ENCODE data around the gene DIS3L2. TPM values are rescaled to one million over a fixed set of nuclear protein-coding genes. Genes with fewer than 3 reads are reported as not detected.

DIS3L2 gene
- total RNA-seq, 1 donor from 2014 or later: 14.1 TPM

DNA sequence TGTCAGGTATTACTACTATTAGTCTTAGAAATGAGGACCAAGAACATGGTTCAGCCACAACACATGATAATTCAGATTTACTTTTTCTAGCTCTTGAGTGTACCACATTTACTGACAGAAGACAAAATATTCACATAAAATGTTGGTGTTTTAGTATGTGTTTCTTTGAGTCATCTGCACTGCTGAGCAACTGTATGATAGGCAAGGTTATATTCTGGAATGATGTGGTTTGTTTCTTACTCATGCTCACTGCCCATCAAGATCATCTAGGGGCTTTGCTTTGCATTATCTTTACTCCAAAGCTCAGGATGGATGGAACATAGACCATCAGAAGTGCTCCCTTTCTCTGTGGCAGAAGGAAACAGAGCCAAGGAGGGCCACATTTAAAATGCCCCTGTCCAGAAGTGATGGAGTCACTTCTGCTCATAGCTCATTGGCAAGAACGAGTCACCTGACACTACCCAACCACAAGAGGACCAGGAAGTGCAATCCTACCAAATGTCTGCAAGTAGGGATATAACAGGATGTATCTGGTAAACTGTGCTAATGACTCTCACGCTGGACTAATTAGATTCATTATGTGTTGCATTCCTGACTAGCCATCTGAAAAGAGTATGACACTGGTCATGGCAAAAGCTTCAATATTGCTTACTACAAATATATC lies 81.5 kb downstream of the DIS3L2 start:
- no peak for DNase-seq (ENCODE audit: low spot score)
- no peak for ATAC-seq

DNA sequence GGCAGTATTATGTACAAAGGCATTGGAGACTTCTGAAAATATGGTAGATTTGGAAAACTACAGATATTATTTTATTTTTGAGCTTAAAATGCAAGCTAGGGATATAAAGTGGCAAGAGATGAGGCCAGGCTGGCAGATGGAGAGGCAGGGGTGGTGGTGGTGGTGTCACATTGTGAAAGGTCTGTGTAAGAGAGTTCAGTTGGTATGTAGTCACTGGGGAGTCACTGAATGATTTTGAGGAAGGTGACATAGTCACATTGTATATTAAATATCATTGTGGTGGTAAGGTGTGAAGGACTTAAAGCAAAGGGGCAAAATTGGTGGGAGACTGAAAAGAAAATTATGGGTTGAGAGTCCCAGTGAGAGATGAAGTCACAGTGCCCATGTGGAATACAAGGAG lies 82.5 kb downstream of the DIS3L2 start:
- DNase-seq (ENCODE audit: low spot score) (no peak), ATAC-seq (no peak)

DNA sequence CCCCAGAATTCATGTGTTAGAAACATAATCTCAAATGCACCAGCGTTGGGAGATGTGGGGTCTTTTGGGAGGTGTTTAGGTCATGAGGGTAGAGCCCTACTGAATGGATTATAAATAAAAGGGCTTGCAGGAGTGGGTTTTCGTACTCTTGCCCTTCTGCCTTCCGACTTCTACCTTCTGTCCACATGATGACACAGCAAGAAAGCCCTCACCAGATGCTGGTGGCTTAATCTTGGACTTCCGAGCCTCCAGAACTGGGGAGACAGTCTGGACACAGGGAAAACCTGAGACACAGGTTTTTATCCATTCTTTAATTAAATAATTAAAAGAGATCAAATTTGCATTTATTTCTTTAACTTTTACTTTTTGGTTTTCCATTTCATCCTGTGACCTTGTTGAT lies 87.8 kb downstream of the DIS3L2 start:
- no peak for ATAC-seq
- DNase-seq (ENCODE audit: low spot score): no peak

DNA sequence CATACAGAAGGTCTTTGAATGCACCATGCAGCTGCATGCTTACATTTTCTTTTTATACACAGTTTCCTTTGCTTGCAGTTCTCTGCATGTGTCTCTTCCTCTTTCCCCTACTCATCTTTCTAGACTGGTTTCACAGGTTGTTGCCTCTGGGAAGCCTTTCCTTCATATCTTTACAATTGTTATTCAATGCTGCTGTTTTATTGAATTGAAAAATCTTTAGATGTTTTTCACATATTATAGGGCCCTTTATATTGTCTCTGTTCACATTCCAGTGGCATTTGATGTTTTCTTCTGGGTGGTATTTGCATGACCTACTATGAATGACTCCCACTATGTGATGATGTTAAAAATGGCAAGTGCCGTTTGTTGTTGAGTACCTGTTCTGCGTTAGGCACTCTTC lies 91.1 kb downstream of the DIS3L2 start:
- DNase-seq (ENCODE audit: low spot score) (no peak), ATAC-seq (no peak)

DNA sequence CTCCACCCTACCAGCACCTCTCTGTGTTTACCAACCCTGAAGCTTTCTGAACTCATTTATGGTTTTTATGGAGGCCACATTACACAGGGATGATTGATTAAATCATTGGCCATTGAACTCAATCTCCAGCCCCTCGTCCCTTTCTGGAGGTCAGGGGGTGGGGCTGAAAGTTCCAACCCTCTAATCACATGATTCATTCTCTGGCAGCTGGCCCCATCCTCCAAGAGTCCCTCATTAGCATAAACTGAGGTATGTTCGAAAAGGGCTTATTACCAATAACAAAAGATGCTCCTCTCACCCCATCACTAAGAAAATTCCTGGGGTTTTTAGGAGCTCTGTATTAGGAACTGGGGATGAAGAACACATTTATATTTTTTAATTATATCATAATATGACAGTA lies 92.3 kb downstream of the DIS3L2 start:
- no peak for ATAC-seq
- DNase-seq (ENCODE audit: low spot score): no peak

DNA sequence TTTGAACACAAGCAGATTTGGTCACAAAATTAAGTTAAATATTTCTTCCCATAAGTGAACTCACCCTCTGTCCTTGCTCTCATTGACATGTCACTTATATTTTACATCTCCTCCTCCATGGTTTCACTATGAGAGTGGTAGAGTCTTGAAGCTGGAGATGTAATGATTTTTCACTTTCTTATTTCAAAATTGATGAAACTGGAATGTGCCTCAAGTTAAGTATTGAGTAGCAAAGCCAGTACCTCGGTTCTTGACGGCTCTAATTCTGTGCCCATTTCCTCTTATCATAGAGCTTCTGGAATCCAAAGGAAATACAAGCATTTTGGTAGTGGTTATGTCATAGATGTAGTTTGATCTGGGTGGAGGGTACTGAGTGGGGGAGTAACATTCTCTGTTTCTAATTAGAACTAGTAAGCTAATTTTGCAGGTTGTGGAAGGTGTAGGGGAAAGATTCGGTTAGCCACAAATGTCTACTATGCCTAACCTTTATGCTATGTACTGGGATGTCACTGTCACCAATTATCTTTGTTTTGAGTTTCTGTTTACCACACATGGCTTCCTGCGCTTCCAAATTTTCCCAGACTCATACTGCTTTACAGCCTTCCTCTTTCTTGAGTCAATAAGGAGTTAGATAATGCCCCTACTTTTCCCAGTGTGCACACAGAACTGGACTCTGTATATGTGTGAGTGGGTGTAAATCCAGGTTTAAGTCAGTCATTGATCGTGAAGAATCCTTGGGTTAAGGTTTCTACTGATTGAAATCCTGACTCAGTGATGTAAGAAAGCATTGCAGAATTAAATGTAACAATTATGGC lies 96.8 kb downstream of the DIS3L2 start:
- DNase-seq (ENCODE audit: low spot score) (no peak), ATAC-seq (no peak)

DNA sequence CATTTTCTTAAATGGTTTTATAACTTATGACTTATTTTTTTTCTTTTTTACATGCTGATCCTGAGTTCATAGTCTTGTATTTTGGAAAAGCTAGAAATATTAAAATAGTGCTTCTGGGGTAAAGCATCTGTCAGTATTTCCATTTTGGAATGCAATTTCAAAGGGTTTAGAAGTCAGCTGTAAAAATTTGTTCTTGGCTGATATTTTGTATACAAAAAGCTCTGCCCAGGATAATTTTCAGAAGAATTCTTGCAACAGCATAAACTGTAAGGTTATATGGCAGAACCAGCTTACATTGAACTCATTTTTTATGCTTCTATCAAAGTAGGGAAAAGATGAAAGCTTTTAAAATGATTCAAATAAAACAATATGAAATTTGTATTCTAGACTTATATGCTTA lies 97.4 kb downstream of the DIS3L2 start:
- ATAC-seq (no peak), DNase-seq (ENCODE audit: low spot score) (no peak)

DNA sequence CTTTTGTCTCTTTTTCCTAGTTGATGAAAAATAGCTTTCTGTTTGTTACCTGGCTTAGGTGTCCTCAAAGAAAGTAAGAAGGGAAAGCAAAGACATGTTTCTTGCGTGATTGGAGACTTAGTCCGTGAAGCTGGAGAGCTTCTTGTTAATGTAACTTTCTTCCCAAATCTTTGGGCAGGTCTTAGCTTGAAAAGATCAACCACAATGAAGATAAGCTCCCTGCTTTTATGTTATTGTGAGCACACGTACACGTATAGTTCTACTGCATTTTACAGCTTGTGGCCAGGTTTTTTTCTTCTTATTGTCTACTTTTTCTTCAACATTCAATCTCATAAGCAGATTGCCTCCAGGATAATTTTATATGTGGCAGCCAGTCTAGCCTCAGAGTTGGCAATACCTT lies 99.8 kb downstream of the DIS3L2 start:
- ATAC-seq (no peak), DNase-seq (ENCODE audit: low spot score) (no peak)

DNA sequence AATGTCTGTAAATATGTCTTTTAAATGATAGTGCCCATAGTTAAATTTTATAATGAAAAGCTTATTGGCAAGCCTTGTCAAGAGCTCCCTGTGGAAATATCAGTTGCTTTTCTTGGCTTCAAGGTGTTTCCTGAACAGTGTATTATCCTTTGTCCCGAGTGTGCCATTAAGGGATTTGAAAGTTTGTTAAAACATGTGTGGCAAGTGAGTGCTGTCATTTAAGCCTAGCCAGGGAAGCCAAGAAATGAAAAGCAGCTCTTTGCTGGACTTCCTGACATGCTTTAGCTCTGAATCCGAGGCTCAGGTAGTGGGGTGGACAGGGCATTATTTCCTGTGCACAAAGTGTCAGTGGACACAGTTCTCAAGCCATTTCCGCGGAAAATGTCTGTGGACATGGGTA lies 111.5 kb downstream of the DIS3L2 start:
- DNase-seq (ENCODE audit: low spot score) (no peak), ATAC-seq (peak; percentile 32)

DNA sequence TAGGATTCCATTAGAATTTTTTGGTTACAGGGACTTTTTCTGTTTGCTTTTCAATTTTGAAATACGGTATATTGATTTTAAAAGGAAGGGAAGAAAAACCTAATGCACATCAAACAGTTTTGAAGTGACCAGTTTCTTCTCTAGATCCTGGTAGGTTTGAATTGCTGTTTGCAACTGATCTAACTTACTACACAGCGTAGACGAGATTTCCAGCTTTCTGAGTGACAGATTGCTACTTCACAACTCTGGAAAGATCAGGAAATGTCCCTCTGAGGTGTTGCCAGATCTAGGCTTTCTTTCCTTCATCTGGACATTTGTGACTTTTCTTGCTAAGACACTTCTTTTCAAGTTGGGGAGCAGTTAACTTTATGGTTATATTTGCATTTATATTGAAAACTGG lies 112.2 kb downstream of the DIS3L2 start:
- no peak for DNase-seq (ENCODE audit: low spot score)
- ATAC-seq: peak; percentile 48

DNA sequence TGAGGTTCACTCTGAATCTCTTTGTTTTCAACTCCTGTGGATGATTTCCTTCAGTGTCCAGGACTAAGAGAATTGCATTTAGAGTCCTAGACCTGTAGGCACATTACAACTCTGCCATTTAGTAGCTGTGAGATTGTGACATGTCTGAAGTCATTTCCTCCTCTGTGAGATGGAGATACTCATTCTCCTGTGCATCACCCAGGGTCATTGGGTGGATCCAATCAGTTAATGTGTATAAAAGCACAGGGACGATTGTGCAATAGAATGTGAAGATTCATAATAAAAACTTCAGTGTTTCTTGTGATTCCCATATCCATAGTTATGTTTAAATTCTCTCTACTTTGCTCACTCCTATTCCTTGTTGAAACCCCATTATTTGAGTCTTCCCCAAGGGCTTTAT lies 113.6 kb downstream of the DIS3L2 start:
- ATAC-seq (no peak), DNase-seq (ENCODE audit: low spot score) (no peak)

DNA sequence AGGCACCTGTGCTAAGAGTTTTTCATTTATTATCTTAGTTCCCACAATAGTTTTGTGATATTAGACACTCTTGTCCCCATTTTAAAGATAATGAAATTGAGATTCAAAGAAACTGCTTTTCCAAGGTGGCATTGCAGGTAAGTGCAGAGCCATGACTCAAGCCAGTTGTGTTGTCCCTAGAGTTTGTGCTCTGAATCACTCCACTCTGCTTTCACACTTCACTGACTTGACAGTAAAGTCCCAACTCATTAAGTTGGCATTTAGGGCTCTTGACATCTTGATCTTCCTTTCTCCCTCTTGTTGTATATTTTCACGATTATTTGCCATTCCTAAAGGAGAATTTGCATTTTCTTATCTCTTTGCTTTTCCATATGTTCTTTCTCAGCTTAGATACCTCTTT lies 114.3 kb downstream of the DIS3L2 start:
- DNase-seq (ENCODE audit: low spot score): no peak

DNA sequence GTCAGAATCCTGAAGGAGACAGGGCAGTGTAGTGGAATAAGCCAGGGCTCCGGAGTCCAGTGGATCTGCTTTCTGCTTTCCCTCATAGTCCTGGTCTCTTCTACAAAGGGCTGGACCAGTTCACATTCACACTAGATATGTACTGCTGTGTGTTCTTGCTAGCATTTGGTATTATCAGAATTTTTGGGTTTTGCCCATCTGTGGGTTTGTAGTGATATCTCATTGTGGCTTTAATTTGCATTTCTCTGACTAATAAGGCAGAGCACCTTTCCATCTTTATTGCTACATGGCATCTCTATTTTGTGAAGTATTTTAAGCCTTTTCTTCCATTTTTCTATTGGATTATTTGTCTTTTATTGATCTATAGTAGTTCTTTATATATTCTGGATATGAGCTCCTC lies 114.8 kb downstream of the DIS3L2 start:
- DNase-seq (ENCODE audit: low spot score) (no peak), ATAC-seq (no peak)

More for the DNA sequence above, 114.3 kb downstream of the DIS3L2 start:
- ATAC-seq: no peak

DNA sequence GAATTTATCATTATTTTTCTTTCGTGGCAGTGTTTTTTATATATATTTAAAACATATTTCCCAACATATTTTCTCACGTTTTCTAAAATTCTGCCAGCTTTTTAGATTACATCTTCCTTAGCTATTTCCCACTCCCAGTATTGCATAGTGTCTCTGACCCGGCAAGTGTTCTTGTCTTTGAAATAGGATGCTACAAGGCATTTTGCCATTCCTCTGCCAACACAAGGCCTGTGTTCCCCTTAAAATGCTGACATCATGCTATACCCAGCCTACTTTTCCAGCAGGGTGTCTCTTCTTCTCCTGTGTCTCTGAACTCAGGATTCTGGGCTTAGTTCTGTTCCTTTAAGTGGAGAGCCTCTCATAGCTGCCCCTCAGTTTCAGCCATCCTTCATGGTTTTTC lies 115.2 kb downstream of the DIS3L2 start:
- ATAC-seq (no peak), DNase-seq (ENCODE audit: low spot score) (no peak)

DNA sequence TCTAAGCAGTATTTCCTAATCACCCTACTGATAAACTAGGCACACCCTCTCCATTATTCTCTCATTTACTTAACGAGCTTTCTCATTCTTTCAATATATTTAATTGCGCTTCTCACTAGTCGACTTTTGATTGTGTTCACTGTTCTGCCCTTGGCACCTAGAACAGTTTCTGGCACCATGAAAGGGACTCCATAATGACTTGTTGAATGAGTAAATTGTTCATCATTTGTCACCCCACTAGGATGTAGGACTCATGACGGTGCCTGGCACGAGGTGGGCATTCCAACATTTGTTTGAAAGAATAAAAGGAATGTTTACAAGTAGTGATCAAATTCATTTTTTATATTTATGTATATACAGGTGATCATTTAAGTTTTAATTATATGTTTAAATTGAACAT lies 123.7 kb downstream of the DIS3L2 start:
- DNase-seq (ENCODE audit: low spot score): no peak
- no peak for ATAC-seq

DNA sequence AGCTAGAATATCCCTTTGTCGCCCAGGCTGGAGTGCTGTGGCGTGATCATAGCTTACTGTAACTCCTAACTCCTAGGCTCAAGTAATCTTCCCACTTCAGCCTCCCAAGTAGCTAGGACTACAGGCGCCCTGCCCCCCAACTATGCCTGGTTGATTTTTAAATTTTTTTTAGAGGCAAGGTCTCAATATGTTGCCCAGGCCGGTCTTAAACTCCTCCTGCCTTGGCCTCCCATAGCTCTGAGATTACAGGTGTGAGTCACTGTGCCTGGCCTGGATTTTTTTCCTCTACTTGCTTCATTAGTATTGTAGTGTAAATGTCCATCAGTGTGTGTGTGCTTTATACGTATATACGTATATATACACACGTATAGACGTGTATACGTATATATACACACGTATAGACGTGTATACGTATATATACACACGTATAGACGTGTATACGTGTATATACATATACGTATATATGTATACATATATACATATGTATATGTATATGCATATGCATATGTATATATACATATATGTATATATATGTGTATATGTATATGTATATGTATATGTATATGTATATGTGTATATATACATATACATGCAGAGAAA lies 124.4 kb downstream of the DIS3L2 start:
- DNase-seq (ENCODE audit: low spot score) (no peak), ATAC-seq (no peak)

DNA sequence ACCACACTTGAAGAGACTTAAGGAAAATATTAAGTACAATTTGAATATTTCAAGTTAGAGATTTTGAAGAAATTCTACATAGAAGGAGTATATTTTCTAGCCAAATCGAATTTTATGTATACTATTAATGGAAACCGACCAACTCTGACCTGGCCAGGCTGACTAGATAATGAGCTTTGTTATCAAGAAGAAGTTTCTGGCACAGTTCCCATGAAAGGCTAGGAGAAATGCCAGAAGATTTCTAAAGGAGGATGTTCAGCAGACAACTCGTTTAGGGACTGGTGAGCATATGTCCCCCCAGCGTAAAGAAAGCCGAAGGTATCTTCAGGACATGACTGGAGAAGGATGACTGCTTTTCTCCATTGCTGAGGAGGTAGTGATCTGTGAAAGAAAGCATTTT lies 127.3 kb downstream of the DIS3L2 start:
- no peak for DNase-seq (ENCODE audit: low spot score)
- ATAC-seq: no peak

DNA sequence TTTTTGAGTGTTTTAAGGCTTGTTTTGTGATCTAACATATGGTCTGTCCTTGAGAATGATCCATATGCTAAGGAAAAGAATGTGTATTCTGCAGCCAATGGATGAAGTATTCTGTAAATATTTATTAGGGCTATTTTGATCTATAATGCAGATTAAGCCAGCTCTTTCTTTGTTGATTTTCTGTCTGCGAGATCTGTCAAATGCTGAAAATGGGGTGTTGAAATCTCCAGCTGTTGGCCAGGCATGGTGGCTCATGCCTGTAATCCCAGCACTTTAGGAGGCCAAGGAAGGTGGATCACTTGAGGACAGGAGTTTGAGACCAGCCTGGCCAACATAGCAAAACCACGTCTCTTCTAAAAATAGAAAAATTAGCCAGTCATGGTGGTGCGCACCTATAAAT lies 132.7 kb downstream of the DIS3L2 start:
- DNase-seq (ENCODE audit: low spot score) (no peak), ATAC-seq (no peak)

DNA sequence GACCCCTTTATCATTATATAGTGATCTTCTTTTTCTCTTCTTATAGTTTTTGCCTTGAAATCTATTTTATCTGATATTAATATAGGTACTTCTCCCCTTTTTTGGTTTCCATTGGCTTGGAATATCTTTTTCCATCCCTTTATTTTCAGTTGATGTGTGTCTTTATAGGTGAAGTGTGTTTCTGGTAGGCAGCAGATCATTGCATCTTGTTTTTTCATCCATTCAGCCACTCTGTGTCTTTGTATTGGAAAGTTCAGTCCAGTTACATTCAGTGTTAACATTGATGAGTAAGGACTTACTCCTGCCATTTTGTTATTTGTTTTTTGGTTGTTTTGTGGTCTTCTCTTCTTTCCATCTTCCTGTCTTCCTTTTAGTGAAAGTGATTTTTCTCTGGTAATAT lies 133.4 kb downstream of the DIS3L2 start:
- ATAC-seq: no peak
- no peak for DNase-seq (ENCODE audit: low spot score)

DNA sequence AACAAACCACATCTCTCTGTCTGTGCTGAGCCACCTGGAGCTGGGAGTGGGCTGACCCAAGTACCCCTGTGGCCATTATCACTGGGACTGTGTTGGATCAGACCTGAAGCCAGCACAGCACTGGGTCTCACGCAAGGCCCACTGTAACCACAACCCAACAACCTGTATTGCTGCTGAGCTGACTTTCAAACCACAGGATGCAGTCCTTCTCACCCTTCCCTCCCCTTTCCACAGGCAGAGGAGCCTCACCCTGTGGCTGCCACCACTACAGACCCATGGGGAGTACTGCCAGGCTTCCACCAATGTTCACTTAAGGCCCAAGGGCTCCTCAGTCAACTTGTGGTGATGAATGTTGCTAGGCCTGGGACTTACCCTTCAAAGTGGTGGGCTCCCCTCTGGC lies 135.7 kb downstream of the DIS3L2 start:
- DNase-seq (ENCODE audit: low spot score): no peak
- no peak for ATAC-seq

DNA sequence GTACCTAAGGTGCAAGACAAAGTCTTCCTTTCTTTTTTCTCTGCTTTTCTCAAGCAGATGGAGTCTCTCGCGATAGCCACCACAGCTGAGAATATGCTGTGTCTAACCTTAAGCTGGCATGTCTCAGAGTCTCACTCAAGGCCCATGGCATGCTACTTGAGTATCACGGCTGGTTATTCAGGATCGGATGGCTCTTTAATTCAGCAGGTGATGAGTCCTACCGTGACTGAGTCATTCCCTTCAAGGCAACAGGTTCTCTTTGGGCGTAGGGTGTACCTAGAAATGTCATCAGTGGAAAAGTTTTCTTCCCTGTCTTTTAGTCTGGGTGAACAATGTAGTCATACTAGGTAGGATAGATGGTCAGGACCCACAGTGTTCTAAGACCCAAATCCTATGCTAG lies 136.2 kb downstream of the DIS3L2 start:
- DNase-seq (ENCODE audit: low spot score) (no peak), ATAC-seq (no peak)

DNA sequence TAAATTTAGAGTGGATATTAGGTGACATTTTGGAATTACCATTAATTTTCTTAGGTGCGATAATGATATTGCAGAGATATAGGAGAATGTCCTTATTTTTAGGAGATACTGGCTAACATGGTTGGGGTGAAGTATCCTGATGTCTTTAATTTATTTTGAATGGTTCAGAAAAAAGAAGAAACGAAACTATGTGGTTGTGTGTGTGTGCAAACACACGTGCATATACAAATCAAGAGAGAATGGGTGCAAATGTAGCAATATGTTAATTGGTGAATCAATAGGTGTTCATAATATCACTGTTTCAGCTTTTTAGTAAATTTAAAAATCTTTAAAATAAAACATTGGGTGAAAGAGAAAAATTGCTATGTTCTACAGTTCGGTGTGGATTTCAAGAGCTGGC lies 140.9 kb downstream of the DIS3L2 start:
- no peak for DNase-seq (ENCODE audit: low spot score)
- ATAC-seq: no peak

Measured in left lobe of liver (tissue), 2 donors.